GM18508 (cell line): ENCODE data around the gene FAM181A.

Experiments used
- ATAC-seq: cut with Tn5 transposase; IDR thresholded peaks from one replicate; pipeline ENCODE4 v1.9.1; 2021; ENCODE audit warnings: moderate number of reproducible peaks; ENCODE audit not compliant: insufficient read depth, unreplicated experiment

The FAM181A gene

DNA sequence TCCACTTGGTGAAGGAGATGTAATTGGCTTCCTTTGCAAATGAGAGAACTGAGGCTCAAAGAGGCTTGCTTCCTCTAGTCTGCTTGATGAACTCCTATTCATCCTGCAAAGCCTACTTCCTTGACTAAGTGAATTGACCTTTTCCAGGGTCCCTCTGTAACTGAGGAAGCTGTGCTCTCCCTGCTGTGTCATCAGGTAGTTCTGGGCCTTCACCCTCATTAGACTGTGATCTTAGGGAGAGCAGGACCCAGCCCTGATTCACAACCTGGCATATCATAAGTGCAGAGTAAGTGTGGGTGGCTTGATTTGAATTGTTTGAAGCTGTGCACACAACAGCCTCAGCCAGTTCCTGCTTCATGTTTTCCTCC lies 32.9 kb downstream of the FAM181A start:
- ATAC-seq, result no peak

DNA sequence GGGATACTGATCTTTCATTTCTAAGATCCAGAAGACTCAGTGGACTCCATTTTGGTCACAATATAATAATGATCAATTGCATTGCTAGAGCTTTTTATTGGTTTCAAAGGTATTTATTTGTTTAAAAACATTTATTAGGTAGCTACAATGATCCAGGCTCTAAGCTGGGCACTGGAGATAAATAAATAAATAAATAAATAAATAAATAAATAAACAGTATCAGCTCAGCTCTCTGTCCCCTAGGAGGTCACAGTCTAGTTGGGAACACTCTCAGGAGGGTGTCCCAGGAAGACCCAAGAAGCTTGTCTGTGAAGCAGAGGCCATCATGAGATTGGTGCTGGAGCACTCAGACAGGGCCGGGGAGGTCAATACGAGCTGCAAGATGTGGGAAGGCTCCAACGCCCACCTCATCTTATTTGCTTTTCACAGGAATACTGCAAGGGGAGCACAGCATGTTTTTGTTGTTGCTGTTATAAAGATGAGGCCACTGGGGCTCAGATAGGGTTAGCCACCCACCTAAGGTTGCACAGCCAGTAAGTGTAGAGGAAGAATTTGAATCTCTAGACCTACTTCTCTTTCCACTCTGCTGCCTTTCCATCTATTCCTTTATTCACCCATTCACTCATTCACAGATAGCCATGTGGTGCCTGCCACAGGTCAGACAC lies 33.8 kb downstream of the FAM181A start:
- ATAC-seq, result no peak

- no peak for ATAC-seq
These were observed 34.5 kb downstream of the FAM181A start for GRCh38 chr14:93961620-93962019.

DNA sequence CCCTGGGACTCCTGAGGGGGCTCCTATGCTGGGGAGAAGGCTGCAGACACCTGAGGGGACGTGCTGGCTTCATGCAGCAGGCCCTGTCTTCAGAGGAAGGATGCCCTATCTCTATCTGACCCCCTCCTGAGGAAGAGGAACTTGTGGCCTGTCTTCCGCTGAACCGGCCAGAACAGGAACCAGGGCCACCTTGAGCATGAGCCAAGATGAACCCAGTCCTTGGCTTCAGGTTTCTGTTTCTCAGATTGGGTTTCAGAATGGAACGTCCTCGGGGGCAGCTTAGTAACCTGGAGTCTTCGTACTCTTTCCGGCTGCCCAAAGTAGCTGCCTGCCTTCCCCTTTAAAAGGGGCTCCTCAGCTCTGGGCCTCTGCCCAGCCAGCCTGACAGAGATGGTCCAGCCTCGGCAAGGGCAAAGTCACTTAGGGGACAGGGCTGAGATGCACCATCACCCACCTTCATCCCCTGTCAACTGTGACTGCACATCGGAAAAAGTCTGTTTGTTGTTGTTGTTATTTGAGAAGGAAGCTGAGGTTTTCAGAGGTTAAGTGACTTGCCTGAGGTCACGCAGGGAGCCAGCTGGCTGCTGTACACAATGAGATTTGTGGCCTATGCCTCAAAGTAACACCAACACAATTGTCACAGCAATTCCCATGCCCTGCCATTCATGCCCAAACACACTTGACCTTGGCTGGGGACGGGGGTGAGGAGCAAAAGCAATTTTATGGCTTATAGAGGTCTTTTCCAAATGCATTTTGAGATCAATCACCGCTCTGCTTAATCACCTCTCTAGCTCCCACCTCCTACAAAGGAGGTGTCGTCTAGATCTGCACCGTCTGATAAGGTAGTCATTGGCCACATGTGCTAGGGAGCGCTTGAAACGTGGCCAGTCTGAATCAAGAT lies 35.8 kb downstream of the FAM181A start:
- ATAC-seq, result peak; percentile 30

- ATAC-seq, result no peak
These were observed 36.5 kb downstream of the FAM181A start for GRCh38 chr14:93963692-93964091.

- ATAC-seq, result no peak
These were observed 37.1 kb downstream of the FAM181A start for GRCh38 chr14:93964281-93964680.

DNA sequence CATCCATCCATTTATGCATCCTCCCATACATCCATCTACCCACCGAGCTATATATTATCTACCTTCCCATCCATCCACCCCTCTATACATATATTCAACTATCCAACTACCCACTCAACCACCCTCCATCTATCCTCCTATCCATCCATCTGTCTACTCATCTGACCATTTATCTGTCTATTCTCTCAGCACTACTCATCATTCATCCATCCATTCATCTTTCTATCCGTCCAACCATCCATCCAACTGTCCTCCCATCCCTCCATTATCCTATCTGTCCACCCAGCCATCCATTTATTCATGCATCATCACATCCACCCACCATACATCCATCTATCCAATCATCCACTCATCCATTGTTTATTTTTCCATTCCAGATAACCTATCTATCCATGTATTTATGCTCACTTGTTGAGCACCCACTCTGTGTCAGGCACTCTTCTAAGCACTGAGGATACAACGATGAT lies 37.7 kb downstream of the FAM181A start:
- no peak for ATAC-seq

GRCh38 chr14:93965287-93965821 lies 38.2 kb downstream of the FAM181A start:
- no peak for ATAC-seq

DNA sequence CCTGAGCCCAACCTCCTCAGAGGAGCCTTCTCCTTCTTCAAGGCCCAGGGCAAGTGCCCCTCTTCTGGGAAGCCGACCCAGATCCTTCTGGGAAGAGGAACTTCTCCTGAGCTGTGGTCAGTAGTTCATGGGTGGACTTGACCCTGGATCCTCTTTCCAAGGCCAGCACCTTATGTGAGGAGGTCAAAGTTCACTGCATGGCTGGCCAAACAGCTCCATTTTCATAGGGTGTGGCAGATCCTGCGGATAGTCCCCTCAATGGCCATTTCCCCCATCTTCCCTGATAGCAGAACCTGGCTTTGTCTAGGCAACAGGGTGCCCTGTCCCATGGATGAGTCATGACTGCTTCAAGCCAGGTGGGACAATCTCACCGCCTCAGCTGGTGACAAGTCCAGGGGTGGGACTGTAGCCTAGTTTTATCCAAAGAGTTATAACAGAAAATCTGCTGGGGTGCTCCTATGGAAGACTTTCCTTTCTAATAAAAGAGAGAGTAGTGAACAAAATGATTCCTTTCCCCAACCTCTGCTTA lies 38.9 kb downstream of the FAM181A start:
- no peak for ATAC-seq

DNA sequence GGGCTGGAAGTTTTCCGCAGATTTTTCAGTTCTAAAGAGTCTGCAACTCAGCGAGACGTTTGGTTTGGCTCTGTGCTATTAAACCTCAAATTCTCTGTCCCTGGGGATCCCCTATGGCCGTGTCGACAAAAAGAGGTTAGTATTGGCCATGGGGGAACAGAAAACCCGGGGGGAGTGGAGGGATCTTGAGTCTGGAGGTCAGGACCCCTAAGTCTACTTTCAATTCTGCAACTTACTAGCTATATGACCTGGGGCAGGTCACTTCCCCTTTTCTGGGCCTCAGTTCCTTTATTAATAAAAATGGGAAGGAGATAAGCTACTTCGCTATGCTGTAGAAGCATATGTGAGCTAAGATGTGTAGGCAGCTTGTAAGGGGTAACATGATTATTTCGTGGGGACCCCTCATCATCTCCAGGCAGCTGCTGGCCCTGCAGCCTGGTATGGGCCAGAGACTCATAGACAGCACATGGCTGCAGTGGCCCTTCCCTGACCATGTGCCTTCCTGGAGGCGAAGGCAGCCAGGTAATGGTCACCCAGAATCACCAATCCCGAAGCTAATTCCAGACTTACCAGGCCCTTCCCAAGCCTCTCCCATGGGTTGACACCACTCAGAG lies 40.6 kb downstream of the FAM181A start:
- peak; percentile 31 for ATAC-seq

DNA sequence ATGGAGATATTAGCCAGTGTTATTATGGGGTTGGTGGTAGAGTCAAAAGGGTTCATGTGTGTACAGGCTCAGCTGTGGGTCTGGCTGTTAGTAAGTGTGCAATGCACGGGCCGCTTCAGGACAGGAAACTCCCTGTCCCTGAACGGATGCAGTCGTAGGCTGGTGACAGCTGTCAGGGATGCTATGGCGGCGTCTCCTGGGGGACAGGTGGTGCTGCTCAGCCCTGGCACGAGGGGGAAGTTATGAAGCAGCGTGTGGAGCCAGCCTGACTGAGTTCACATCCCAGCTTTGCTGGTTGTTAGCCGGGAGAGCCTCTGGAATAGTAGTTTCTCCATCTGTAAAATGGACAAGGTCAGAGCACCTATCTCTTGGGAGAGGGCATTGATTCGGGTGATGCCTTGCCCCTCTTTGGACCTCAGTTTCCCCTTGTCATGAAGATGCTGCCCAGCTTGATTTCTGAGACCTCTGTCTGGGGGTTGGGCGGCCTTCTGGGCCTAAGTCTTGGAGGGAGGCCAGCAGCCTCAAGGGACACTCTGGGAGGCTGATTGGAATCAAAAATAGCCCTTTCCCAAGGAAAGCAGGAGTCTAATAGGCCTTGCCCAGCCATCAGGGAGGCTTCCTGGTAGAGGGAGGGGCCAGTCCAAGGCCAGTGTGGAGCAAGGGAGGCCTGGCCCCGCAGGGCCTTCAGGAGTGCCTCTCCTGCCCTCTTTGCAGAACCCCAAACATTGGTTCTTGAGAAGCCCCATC lies 42.1 kb downstream of the FAM181A start:
- no peak for ATAC-seq

- ATAC-seq, result no peak
These were observed 43.4 kb downstream of the FAM181A start for GRCh38 chr14:93970585-93970964.

DNA sequence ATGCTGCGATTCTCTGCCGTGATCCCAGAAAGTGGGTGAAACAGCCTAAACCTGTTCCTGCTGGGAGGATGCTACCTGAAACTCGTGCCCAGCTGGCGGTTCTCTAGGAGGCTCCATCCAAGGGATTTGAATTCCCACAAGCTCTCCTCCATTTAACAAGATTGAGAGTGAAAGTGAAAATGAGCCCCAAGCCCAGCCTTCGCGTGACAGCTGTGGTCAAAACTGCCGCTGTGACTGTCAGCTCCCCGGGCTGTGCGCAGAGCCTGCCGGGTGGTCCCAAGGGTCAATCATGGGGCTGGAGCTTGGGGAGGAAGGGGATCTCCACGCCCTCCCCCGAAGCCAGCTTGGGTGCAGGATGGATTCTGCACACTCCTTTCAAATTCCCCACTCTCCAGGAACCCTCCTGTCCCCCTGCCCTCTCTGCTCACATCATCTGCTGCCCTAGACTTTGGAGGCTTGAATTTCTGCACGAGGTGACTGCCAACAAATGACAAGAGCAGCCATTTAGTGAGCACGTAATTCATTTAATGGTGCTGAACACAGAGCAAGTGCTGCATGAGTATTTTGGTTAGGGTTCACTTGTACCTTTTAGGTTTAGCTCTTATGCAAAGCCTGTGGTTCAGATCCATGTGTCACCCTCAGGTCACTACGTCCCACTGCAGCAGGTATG lies 44.0 kb downstream of the FAM181A start:
- ATAC-seq, result no peak

DNA sequence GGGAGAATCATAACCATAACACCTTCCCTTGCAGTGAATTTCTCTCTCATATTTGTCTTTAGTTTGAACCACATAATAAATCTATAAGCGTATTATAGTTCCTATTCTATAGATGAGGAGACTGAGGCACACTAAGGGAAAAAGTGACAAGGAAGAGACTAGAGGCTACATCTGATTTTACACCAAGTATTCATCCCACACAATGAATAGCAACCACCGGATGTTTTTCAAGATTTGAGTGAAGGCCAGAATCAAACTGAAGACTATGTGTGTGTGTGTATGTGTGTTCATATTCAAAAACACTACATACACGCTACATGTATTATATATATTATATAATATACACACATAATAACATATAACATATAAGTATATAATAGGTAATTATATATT lies 44.5 kb downstream of the FAM181A start:
- no peak for ATAC-seq

DNA sequence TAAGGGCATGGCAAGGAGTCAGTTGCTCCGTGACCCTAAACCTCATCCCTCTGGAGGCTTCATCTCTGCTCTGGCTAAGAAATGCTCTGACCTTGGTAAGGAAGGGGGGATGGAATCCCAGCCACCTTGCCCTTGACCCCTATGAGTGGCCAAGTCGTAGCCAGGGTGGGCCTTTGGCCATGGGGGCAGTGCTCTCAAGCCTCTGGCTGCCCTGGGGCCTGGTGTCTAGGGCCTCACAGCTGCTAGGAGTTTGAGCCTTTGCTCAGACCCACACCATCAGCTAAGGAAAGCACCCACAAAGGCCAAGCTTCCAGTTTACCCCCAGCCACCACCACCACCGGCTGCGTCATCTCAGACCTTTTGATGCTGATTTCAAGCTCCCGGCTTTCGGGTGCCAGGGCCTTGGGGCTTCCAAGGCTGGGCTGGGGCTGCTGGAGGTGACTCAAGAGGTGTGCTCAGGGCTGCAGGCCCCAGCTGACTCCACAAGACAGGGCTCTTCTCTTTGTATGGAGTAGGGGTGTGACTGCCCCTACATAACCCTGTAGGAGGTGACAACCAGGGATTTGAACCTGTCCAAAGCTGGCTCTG lies 45.6 kb downstream of the FAM181A start:
- no peak for ATAC-seq

DNA sequence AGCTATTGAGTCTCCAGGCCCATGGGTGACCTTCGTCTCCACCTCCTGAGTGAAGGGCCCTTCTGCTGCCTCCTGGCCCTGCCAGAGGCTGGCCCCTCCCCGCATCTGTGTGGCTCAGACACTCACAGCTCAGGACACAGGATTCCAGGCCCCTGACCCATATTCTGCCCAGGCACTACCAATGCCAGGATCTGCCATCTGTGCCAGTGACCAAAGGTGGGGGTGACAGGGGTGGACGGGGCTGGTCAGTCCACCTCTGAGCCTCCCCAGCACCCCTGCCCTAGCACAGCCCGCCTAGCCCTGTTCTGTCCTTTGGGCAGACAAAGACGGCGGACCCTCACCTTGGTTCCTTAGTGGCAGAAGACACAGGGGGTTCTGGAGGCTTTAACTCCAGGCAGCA lies 46.5 kb downstream of the FAM181A start:
- ATAC-seq, result no peak

DNA sequence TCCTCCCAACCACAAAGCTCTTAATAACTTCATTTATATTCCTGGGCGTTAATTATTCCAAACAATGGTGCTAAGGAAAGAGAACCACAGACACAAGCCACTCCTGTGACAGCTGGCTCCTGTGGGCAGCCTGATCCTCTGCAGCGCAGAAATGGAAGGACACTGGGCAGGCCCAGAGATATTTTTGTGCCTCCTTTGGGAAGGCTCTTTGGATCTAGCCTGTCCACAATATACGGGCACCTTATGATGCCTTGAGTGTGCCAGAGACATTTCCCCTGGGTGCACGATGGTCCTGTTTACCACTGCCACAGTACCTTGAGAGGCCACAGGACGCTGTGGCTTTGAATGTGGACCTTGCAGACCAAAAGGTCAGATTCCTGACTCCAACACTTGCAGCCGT lies 47.2 kb downstream of the FAM181A start:
- ATAC-seq, result no peak

- no peak for ATAC-seq
These were observed 47.7 kb downstream of the FAM181A start for GRCh38 chr14:93974833-93975232.

- ATAC-seq, result peak; percentile 33
These were observed 48.8 kb downstream of the FAM181A start for GRCh38 chr14:93975791-93976476.
